HFF-Myc (cell line): Measurements from ENCODE around the gene CNN1.

ENCODE experiments used
- DNase-seq: peaks from one replicate; pipeline ENCODE4 v3.0.0-alpha.2; 2011; ENCODE audit warnings: low read depth; ENCODE audit errors: extremely low read depth
- H3K4me3 ChIP-seq: replicated peaks from 2 replicates; pipeline ENCODE4 v1.5.1; 2011; ENCODE audit warnings: low read depth, mild to moderate bottlenecking, control low read depth, low read length
- CTCF ChIP-seq: IDR thresholded peaks from 2 replicates; pipeline ENCODE4 v1.5.1; 2012; ENCODE audit warnings: mild to moderate bottlenecking, low read depth, low read length, control low read depth; ENCODE audit errors: missing control alignments

The CNN1 gene

GRCh38 chr19:11538232-11539036 lies at the start of gene CNN1:
CNN1 (plus strand) TSS chr19:11538851; CDS start chr19:11538928, 77 bp downstream.
- no peak within 1 kb of the TSS for H3K4me3 ChIP-seq
- no peak for TF ChIP-seq CTCF
- no peak for DNase-seq

- H3K4me3 ChIP-seq, result no peak overlapping the region
- no peak for TF ChIP-seq CTCF
- DNase-seq, result no peak
These were observed 49.3 kb upstream of the CNN1 start for GRCh38 chr19:11489378-11489777.

GRCh38 chr19:11494634-11495285 lies 43.9 kb upstream of the CNN1 start:
- no peak for DNase-seq
- H3K4me3 ChIP-seq, result no peak overlapping the region
- TF ChIP-seq CTCF, result no peak

- DNase-seq, result no peak
- TF ChIP-seq CTCF, result no peak
These were observed 43.2 kb upstream of the CNN1 start for GRCh38 chr19:11495481-11495880.

GRCh38 chr19:11495885-11496284 lies 42.8 kb upstream of the CNN1 start:
- H3K4me3 ChIP-seq, result no peak overlapping the region
- DNase-seq, result no peak
- TF ChIP-seq CTCF, result no peak

More at GRCh38 chr19:11495481-11495880, 43.2 kb upstream of the CNN1 start:
- H3K4me3 ChIP-seq, result no peak overlapping the region

GRCh38 chr19:11496391-11497163 lies 42.1 kb upstream of the CNN1 start:
- peak; percentile 65 for DNase-seq

More at GRCh38 chr19:11496391-11497163, 42.1 kb upstream of the CNN1 start:
- TF ChIP-seq CTCF, result peak; percentile 91
- H3K4me3 ChIP-seq, result no peak overlapping the region
